Transverse colon (tissue), 4 donors: Measurements from ENCODE around the gene KAZALD1. TPM values are rescaled to one million over a fixed set of nuclear protein-coding genes. Genes with fewer than 3 reads are reported as not detected.

Experiments used
- DNase-seq: peaks from one replicate; pipeline ENCODE4 v3.0.0-alpha.2; 2019
- H3K27ac ChIP-seq, 4 donors: fragments of 200-600 bp; sonication (generic); 2 replicates each; pipeline ENCODE4 v1.5.1; 2016 to 2018; ENCODE audit warnings: inconsistent platforms in 4 of 4
- H3K27me3 ChIP-seq: fragments of 200-600 bp; sonication (generic); 2 replicates; pipeline ENCODE4 v1.5.1; 2017; ENCODE audit warnings: inconsistent platforms
- H3K36me3 ChIP-seq, 4 donors: fragments of 200-600 bp; sonication (generic); 2 replicates each; pipeline ENCODE4 v1.5.1; 2017 to 2019; ENCODE audit warnings: inconsistent platforms in 4 of 4
- H3K4me1 ChIP-seq, 4 donors: fragments of 200-600 bp; sonication (generic); 2 replicates each; pipeline ENCODE4 v1.5.1; 2017 to 2020; ENCODE audit warnings: inconsistent platforms in 4 of 4
- H3K4me3 ChIP-seq, 4 donors: fragments of 200-600 bp; sonication (generic); 1 replicate in 1 of 4; 2 replicates in 3 of 4; pipeline versions ENCODE4 v1.5.1 to v1.6.1; 2017 to 2019; ENCODE audit warnings: inconsistent platforms in 4 of 4
- H3K9me3 ChIP-seq, 2 donors: fragments of 200-600 bp; sonication (generic); 2 replicates each; pipeline ENCODE4 v1.5.1; 2017 to 2019; ENCODE audit warnings: inconsistent platforms in 2 of 2
- EP300 ChIP-seq: sonication (generic); formaldehyde crosslinking; IDR thresholded peaks from one replicate; pipeline ENCODE4 v1.6.1; 2017; ENCODE audit warnings: antibody characterized with exemption, low read depth
- POLR2A ChIP-seq: fragments of 450-650 bp; IDR thresholded peaks from one replicate; pipeline ENCODE4 v1.6.1; 2016; ENCODE audit warnings: antibody characterized with exemption, mild to moderate bottlenecking, moderate library complexity
- POLR2AphosphoS5 ChIP-seq, 3 donors: sonication (generic); formaldehyde crosslinking; IDR thresholded peaks; one replicate each; pipeline ENCODE4 v1.6.1; 2016; ENCODE audit warnings: antibody characterized with exemption in 3 of 3
- WGBS, 2 donors: methylation state at CpG; one replicate each; pipeline ENCODE4 v1.1.5; 2018; ENCODE audit warnings: low coverage in 1 of 2; 5-methylcytosine and 5-hydroxymethylcytosine counted together
- in situ Hi-C, 4 donors: fragments of 200-750 bp; cut with MboI; loops; one replicate each; pipeline versions ENCODE4 v1.15.0 to v1.15.1; 2017; ENCODE audit warnings: low sequenced_read_pairs in 3 of 4, low pct_ligation_motif_present in 1 of 4, low pct_unique_long_range_greater_than_20kb in 1 of 4
- intact Hi-C: fragments of 100-400 bp; cut with DNase I; formaldehyde crosslinking; loops from one replicate; pipeline ENCODE4 v1.15.1; 2023; ENCODE audit warnings: low total_unique reads
- total RNA-seq, 4 donors: library from RNA; depleted of rRNA; stranded (reverse); fragments of >200 nt; gene quantifications; one replicate each; pipeline ENCODE4 v1.1.0, GENCODE V29; 2016
- TF ChIP-seq, protein P1 (sequence below), 5 experiments: fragments of 200-600 bp in 3 of 5; fragments of 450-650 bp in 2 of 5; sonication (generic) in 3 of 5; IDR thresholded peaks; 1 replicate in 2 of 5; 2 replicates in 3 of 5; pipeline ENCODE4 v1.5.1; 2016 to 2017; ENCODE audit warnings: antibody characterized with exemption in 5 of 5, inconsistent platforms in 3 of 5, mild to moderate bottlenecking in 2 of 5, moderate library complexity in 1 of 5

KAZALD1 gene
- total RNA-seq, 4 donors from 2014 or later: 3.8 to 18.8 (median 10.0) TPM

DNA sequence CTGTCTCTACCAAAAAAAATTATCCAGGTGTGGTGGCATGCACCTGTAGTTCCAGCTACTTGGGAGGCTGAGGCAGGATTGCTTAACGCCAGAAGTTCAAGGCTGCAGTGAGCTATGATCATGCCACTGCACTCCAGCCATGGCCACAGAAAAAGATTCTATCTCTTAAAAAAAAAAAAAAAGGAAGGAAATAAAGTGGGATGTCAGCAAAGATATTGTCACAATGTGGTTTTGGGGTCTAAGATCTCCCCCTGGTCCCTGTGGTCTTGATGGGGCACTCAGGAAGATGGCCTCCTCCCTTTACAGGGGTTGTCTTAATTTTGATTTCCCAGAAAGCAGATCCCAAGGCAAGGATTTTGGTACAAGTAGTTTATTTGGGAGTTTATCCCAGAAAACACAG lies 7.4 kb upstream of the KAZALD1 start:
- 71 to 100% methylated on average over 1 of the region's 1 CpG for WGBS, 2 donors
- peaks cover 0 to 8% (median 7%) of the 10 kb centered on the region in 4 donors for H3K4me1 ChIP-seq
- in situ Hi-C loops: no loop called here
- no peak overlapping the region for H3K4me3 ChIP-seq
- H3K27ac ChIP-seq: no peak overlapping the region
- no peak for TF ChIP-seq POLR2A
- no peak for TF ChIP-seq EP300
- no peak for TF ChIP-seq POLR2AphosphoS5 (IDR thresholded peaks at IDR 0.05)
- TF ChIP-seq, protein P1, sequence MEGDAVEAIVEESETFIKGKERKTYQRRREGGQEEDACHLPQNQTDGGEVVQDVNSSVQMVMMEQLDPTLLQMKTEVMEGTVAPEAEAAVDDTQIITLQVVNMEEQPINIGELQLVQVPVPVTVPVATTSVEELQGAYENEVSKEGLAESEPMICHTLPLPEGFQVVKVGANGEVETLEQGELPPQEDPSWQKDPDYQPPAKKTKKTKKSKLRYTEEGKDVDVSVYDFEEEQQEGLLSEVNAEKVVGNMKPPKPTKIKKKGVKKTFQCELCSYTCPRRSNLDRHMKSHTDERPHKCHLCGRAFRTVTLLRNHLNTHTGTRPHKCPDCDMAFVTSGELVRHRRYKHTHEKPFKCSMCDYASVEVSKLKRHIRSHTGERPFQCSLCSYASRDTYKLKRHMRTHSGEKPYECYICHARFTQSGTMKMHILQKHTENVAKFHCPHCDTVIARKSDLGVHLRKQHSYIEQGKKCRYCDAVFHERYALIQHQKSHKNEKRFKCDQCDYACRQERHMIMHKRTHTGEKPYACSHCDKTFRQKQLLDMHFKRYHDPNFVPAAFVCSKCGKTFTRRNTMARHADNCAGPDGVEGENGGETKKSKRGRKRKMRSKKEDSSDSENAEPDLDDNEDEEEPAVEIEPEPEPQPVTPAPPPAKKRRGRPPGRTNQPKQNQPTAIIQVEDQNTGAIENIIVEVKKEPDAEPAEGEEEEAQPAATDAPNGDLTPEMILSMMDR (IDR thresholded peaks at IDR 0.05): no peak
- intact Hi-C loops: no loop called here
- DNase-seq: no peak
- peaks cover 22% of the 10 kb centered on the region for H3K27me3 ChIP-seq
- H3K36me3 ChIP-seq: no peaks in the 10 kb centered on the region
- H3K9me3 ChIP-seq: no peaks in the 10 kb centered on the region

DNA sequence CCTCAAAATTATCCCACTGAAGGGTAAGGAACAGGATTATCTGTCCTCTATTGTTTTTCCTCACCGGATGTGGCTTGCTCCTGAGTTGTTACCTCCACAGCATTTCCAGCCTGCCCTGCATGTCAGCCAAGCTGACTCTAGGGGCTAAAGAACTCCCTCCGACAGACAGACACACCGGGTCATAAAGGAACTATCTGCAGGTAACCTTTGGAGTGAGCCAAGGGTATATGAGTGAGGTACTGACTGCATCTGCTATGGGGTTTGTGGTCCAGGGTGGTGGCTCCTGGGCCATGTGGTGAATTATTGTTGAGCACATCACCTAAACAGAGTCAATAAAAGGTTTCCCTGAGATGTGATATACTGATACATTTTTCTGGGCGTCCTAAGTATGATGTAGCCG lies 6.9 kb upstream of the KAZALD1 start:
- Histone ChIP-seq H3K4me1 (peaks cover 0 to 12% (median 9%) of the 10 kb centered on the region in 4 donors), H3K27me3 (peaks cover 17% of the 10 kb centered on the region), H3K36me3 (no peaks in the 10 kb centered on the region), H3K27ac (no peak overlapping the region), H3K9me3 (no peaks in the 10 kb centered on the region), H3K4me3 (no peak overlapping the region)
- in situ Hi-C loops (no loop called here), intact Hi-C loops (no loop called here)
- DNase-seq: no peak
- TF ChIP-seq EP300: no peak
- TF ChIP-seq POLR2AphosphoS5 (IDR thresholded peaks at IDR 0.05): no peak
- no peak for TF ChIP-seq POLR2A
- TF ChIP-seq, protein P1 (IDR thresholded peaks at IDR 0.05): no peak
- 92 to 100% methylated on average over 2 to 5 of the region's 5 CpGs for WGBS, 2 donors

DNA sequence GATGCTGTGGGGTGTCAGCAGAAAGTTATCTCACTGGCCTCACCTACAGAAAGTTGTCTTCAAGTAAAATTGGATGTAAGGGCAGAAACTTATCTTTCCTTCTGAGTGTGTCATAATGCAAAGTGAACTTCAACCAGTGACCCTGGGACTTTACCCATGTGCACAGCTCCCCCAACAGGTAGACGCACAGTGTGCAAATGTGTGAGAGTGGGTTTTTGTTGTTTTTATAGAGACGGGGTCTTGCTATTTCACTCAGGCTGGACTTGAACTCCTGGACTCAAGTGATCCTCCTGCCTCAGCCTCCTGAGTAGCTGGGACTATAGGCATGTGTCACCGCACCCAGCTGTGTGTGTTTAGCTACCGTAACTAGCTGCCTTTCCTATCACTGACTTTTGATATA lies 6.4 kb upstream of the KAZALD1 start:
- Histone ChIP-seq H3K4me3 (no peak overlapping the region), H3K36me3 (no peaks in the 10 kb centered on the region), H3K9me3 (no peaks in the 10 kb centered on the region), H3K27me3 (peaks cover 11% of the 10 kb centered on the region), H3K4me1 (peaks cover 0 to 12% (median 9%) of the 10 kb centered on the region in 4 donors), H3K27ac (no peak overlapping the region)
- no peak for DNase-seq
- TF ChIP-seq POLR2AphosphoS5 (IDR thresholded peaks at IDR 0.05): no peak
- TF ChIP-seq EP300: no peak
- no peak for TF ChIP-seq POLR2A
- TF ChIP-seq, protein P1 (IDR thresholded peaks at IDR 0.05): no peak
- intact Hi-C loops (no loop called here), in situ Hi-C loops (no loop called here)
- WGBS, 2 donors: 63 to 90% methylated on average over 1 to 4 of the region's 4 CpGs

- Histone ChIP-seq H3K27ac (no peak overlapping the region), H3K27me3 (no peaks in the 10 kb centered on the region), H3K36me3 (no peaks in the 10 kb centered on the region), H3K4me3 (no peak overlapping the region), H3K4me1 (peaks cover 3 to 16% (median 12%) of the 10 kb centered on the region in 4 donors), H3K9me3 (no peaks in the 10 kb centered on the region)
- TF ChIP-seq POLR2A (no peak), POLR2AphosphoS5 (IDR thresholded peaks at IDR 0.05) (no peak), EP300 (no peak)
- TF ChIP-seq, protein P1 (IDR thresholded peaks at IDR 0.05): no peak
- intact Hi-C loops: no loop called here
- in situ Hi-C loops: no loop called here
- DNase-seq: no peak
- 89 to 95% methylated on average over 4 of the region's 4 CpGs for WGBS, 2 donors
These were observed 5.2 kb upstream of the KAZALD1 start for GRCh38 chr10:101056365-101057151.
